ENCODE data around the gene SLC2A1.

GRCh38 chr1:42975561-42976225 is 17.0 kb upstream of the SLC2A1 start:
- TF ChIP-seq, protein P1, sequence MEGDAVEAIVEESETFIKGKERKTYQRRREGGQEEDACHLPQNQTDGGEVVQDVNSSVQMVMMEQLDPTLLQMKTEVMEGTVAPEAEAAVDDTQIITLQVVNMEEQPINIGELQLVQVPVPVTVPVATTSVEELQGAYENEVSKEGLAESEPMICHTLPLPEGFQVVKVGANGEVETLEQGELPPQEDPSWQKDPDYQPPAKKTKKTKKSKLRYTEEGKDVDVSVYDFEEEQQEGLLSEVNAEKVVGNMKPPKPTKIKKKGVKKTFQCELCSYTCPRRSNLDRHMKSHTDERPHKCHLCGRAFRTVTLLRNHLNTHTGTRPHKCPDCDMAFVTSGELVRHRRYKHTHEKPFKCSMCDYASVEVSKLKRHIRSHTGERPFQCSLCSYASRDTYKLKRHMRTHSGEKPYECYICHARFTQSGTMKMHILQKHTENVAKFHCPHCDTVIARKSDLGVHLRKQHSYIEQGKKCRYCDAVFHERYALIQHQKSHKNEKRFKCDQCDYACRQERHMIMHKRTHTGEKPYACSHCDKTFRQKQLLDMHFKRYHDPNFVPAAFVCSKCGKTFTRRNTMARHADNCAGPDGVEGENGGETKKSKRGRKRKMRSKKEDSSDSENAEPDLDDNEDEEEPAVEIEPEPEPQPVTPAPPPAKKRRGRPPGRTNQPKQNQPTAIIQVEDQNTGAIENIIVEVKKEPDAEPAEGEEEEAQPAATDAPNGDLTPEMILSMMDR (conservative IDR thresholded peaks at IDR 0.05; ENCODE audit: low read length) = no peak
- no peak for TF ChIP-seq EZH2phosphoT487 (IDR thresholded peaks at IDR 0.05; ENCODE audit: borderline replicate concordance, low read depth, low read length)

All from OCI-LY7 (cell line).